ENCODE data around the gene C2orf72.

The C2orf72 gene

GRCh38 chr2:231028889-231029288 is 8.4 kb upstream of the C2orf72 start:
- Histone ChIP-seq H3K79me2 (ENCODE audit: insufficient read depth, low read length) (no peaks in the 10 kb centered on the region), H3K4me2 (ENCODE audit: low read depth, low read length, poor library complexity, severe bottlenecking) (no peak overlapping the region), H3K9ac (ENCODE audit: low read depth, low read length, poor library complexity, severe bottlenecking) (no peak overlapping the region), H3K4me1 (ENCODE audit: insufficient read depth, low read length, poor library complexity, severe bottlenecking) (no peaks in the 10 kb centered on the region), H3K36me3 (ENCODE audit: insufficient read depth, low read length) (no peaks in the 10 kb centered on the region), H3K9me3 (ENCODE audit: insufficient read depth, low read depth, low read length) (no peaks in the 10 kb centered on the region), H3K27me3 (ENCODE audit: insufficient read depth, low read length, poor library complexity, severe bottlenecking) (no peaks in the 10 kb centered on the region), H3K4me3 (ENCODE audit: low read length, poor library complexity, severe bottlenecking) (no peak overlapping the region), H2AFZ (ENCODE audit: low read length) (no peak overlapping the region), H3F3A (ENCODE audit: low read depth) (no peaks in the 10 kb centered on the region), H3K9me2 (replicated peaks; ENCODE audit: low read depth, low read length) (no peaks in the 10 kb centered on the region), H4K20me1 (ENCODE audit: insufficient read depth, low read length, poor library complexity, severe bottlenecking) (no peaks in the 10 kb centered on the region)
- no peak for TF ChIP-seq CTCF (conservative IDR thresholded peaks at IDR 0.05; ENCODE audit: low read length)
- no peak for TF ChIP-seq EZH2phosphoT487 (IDR thresholded peaks at IDR 0.05; ENCODE audit: borderline replicate concordance)

GRCh38 chr2:231029563-231029962 is 7.8 kb upstream of the C2orf72 start:
- no peak overlapping the region for H2AFZ ChIP-seq (ENCODE audit: low read length)

GRCh38 chr2:231030725-231031124 is 6.6 kb upstream of the C2orf72 start:
- H3K9ac ChIP-seq (ENCODE audit: low read depth, low read length, poor library complexity, severe bottlenecking): no peak overlapping the region
- no peaks in the 10 kb centered on the region for H3K79me2 ChIP-seq (ENCODE audit: insufficient read depth, low read length)
- no peak overlapping the region for H3K4me2 ChIP-seq (ENCODE audit: low read depth, low read length, poor library complexity, severe bottlenecking)
- H3K9me2 ChIP-seq (replicated peaks; ENCODE audit: low read depth, low read length): no peaks in the 10 kb centered on the region
- H3K4me1 ChIP-seq (ENCODE audit: insufficient read depth, low read length, poor library complexity, severe bottlenecking): no peaks in the 10 kb centered on the region
- no peak for TF ChIP-seq EZH2phosphoT487 (IDR thresholded peaks at IDR 0.05; ENCODE audit: borderline replicate concordance)
- TF ChIP-seq CTCF (conservative IDR thresholded peaks at IDR 0.05; ENCODE audit: low read length): no peak
- no peaks in the 10 kb centered on the region for H3F3A ChIP-seq (ENCODE audit: low read depth)
- no peaks in the 10 kb centered on the region for H3K27me3 ChIP-seq (ENCODE audit: insufficient read depth, low read length, poor library complexity, severe bottlenecking)
- H3K36me3 ChIP-seq (ENCODE audit: insufficient read depth, low read length): no peaks in the 10 kb centered on the region
- no peaks in the 10 kb centered on the region for H3K9me3 ChIP-seq (ENCODE audit: insufficient read depth, low read depth, low read length)
- H2AFZ ChIP-seq (ENCODE audit: low read length): no peak overlapping the region
- no peak overlapping the region for H3K4me3 ChIP-seq (ENCODE audit: low read length, poor library complexity, severe bottlenecking)
- no peaks in the 10 kb centered on the region for H4K20me1 ChIP-seq (ENCODE audit: insufficient read depth, low read length, poor library complexity, severe bottlenecking)

More at GRCh38 chr2:231029563-231029962, 7.8 kb upstream of the C2orf72 start:
- H3K4me3 ChIP-seq (ENCODE audit: low read length, poor library complexity, severe bottlenecking): no peak overlapping the region
- no peaks in the 10 kb centered on the region for H3K27me3 ChIP-seq (ENCODE audit: insufficient read depth, low read length, poor library complexity, severe bottlenecking)
- H3K9ac ChIP-seq (ENCODE audit: low read depth, low read length, poor library complexity, severe bottlenecking): no peak overlapping the region
- no peaks in the 10 kb centered on the region for H3K9me2 ChIP-seq (replicated peaks; ENCODE audit: low read depth, low read length)
- no peak overlapping the region for H3K4me2 ChIP-seq (ENCODE audit: low read depth, low read length, poor library complexity, severe bottlenecking)
- no peaks in the 10 kb centered on the region for H3K79me2 ChIP-seq (ENCODE audit: insufficient read depth, low read length)
- no peaks in the 10 kb centered on the region for H3F3A ChIP-seq (ENCODE audit: low read depth)
- no peaks in the 10 kb centered on the region for H4K20me1 ChIP-seq (ENCODE audit: insufficient read depth, low read length, poor library complexity, severe bottlenecking)
- TF ChIP-seq EZH2phosphoT487 (IDR thresholded peaks at IDR 0.05; ENCODE audit: borderline replicate concordance) (no peak), CTCF (conservative IDR thresholded peaks at IDR 0.05; ENCODE audit: low read length) (no peak)
- no peaks in the 10 kb centered on the region for H3K36me3 ChIP-seq (ENCODE audit: insufficient read depth, low read length)
- H3K9me3 ChIP-seq (ENCODE audit: insufficient read depth, low read depth, low read length): no peaks in the 10 kb centered on the region
- no peaks in the 10 kb centered on the region for H3K4me1 ChIP-seq (ENCODE audit: insufficient read depth, low read length, poor library complexity, severe bottlenecking)
